Measurements from ENCODE around the gene OR5F1. TPM values are rescaled to one million over a fixed set of nuclear protein-coding genes. Genes with fewer than 3 reads are reported as not detected.

The OR5F1 gene
- not detected in 2 replicates for polyA plus RNA-seq (2014; cell fraction: cytosol; rRNA removed)
- polyA plus RNA-seq (2014; cell fraction: nucleus; rRNA removed): not detected in 2 replicates

DNA sequence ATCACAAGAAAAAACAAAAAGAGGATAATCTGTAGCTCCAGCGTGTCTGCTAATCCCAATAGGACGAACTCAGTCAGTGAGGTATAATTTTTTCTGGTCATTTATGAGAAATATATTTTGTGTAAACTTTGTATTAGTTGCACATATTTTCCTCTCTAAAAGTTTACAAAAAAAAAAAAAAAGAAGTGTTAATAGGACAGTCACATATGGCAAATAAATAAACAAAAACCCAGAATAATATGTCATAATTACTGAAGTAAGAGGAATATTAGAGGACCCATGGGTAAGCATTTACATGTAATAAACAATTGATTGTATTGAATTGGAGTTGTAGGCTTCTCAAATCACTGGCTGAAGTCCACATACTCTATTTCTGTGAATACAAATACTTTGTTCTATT lies at the start of gene OR5F1:
OR5F1 (minus strand) TSS at position 101 of the 400 bp plus-strand sequence; CDS start at position 101, 0 bp downstream.
- DNase-seq (ENCODE audit: low spot score): no peak

DNA sequence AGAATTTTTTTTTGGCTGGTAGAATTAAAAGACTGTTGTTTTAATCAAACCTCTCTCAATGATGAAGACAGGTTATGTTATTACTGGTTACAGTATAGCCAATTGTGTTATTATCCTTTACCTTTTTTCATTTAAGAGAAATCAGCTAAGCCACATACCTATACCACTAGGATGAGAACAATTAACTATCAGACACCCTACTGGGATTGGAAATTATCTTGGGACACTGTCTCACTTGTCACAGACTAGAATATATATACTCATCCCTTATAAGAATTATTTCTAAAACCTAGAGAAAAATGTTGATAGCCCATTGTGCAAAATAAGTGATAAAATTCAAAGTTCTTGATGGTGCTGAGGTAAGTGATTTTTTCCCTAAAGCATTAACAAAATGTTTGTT lies 32.9 kb upstream of the OR5F1 start, which contains the start of gene OR5AS1:
OR5AS1 (plus strand) TSS at position 301 of the 400 bp plus-strand sequence. CDS start 2,765 bp downstream, outside the sequence.
- no peak for DNase-seq (ENCODE audit: low spot score)

DNA sequence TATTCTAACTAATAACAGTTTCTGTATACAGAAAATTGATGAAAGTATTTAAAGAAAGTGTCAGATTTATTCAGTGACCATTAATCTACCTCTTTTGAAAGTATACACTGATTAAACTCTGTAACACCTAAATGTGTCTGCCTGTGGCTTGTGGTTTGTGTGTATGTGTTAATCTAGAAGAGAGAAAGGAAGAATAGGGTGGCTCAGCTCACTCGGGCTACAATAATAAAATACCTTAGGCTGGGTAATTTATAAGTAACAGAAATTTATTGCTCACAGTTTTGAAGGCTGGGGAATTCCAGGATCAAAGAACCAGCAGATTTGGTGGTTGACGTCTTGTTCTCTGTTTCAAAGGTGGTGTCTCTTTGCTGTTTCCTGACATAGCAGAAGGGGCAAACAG lies 19.4 kb upstream of the OR5F1 start:
- DNase-seq (ENCODE audit: low spot score): no peak

DNA sequence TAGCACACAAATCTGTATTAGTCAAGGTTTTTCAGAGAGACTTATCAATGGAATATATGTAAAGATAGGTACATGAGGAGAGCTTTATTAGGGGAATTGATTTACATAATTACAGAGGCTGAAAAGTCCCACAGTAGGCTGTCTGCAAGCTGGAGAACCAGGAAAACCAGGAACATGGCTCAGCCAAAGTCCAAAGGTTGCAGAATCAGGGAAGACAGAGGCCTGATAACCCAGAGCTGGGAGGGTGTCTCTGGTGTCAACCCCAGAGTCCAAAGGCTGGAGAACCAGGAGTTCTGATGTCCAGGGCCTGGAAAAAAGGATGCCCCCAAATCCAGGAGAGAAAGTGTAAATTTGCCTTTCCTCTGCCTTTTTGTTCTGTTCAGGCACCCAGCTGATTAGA lies 16.3 kb upstream of the OR5F1 start:
- DNase-seq (ENCODE audit: low spot score): no peak

DNA sequence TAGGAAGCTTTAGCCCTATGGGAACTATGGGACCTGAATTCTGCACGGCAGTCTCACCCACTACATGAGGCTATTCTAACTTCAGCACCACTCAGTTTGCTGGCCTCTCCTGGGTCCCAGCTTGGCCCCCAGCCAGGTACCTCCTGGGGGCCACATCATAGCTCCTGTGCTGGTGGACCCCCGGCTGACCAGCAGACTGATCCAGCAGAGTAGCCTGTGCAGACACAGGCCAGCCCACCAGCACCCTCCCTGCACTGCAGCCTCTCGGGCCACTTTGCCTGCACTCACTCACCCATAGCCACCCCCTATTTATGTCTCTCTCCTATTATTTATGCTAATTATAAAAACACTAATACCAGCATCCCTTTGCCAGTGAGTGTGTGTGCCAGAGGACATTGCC lies 23.5 kb downstream of the OR5F1 start:
- no peak for DNase-seq (ENCODE audit: low spot score)

DNA sequence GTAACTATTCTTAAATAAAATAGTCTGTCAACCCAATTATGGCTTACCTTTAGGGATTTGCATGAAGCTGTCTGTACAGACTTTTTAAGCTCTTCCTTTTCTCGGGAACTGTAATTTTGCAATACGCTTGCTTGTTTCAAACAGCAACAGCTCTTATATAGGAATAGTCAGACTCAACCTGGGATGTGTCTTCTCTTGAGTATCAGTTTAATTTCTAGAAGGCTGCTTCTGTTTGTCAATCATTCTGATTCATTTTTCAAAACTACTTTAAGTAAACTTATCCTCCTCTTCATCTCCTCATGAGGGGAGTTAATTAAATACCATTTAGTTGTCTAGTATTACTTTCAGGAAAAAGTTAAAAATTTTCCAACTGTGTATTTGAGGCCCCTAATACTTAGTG lies 24.6 kb downstream of the OR5F1 start, which contains the start of gene OR10AG1:
OR10AG1 (minus strand) TSS at position 101 of the 400 bp plus-strand sequence; CDS start at position 63, 38 bp downstream.
- DNase-seq (ENCODE audit: low spot score): no peak

DNA sequence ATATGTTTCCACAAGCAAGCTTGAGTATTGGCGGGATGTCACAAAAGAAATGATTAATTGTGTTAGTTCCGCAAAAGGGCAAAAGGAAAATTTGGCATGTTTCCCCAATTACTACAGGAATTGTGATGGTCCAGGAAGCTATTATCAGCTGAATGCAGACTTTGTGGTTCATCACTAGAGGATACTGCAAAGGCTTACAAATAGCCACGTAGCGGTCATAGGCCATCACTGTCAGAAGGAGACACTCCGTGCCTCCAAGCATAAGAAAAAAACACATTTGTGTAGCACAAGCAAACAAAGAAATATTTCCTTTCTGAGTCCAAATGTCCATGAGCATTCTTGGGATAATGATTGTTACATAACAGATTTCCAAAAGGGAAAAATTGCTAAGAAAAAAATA lies 26.5 kb downstream of the OR5F1 start:
- DNase-seq (ENCODE audit: low spot score): no peak

DNA sequence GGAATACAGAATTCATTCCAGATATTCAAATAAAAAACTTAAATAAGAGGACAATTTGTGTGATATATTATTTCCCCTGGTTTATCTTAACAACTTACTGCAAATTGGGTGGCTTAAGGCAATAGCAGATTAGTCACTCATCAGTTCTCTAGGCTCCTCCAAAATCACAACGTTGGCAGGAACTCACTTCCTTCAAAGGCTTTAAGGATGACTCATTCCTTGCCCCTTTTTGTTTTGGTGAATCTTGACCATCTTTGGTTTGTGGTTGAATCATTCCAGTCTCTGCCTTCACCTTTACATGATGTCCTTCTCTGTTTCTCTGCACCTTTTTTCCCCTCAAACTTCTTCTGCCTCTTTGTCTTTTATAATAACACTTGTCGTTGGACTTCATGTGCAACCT lies 28.0 kb downstream of the OR5F1 start:
- no peak for DNase-seq (ENCODE audit: low spot score)

DNA sequence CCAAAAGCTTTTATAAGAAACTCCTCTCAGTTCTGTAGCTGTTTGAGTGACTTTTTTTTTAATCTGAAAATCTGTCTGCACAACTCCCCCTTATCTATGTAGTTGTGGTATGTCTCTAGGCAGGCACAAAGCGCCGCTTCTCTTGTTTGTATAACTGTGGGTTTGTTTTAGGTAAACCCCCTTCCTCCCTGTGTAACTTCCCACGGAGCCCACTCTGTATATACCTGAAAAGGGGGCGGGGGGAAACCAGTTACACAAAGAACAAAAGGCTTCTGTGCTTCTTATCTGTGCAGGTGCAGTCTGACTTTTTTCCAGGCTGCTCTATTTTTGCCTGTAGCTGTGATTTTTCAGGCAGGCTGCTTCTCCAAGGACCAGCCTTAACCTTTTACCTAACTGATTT lies 37.9 kb downstream of the OR5F1 start:
- DNase-seq (ENCODE audit: low spot score): no peak

DNA sequence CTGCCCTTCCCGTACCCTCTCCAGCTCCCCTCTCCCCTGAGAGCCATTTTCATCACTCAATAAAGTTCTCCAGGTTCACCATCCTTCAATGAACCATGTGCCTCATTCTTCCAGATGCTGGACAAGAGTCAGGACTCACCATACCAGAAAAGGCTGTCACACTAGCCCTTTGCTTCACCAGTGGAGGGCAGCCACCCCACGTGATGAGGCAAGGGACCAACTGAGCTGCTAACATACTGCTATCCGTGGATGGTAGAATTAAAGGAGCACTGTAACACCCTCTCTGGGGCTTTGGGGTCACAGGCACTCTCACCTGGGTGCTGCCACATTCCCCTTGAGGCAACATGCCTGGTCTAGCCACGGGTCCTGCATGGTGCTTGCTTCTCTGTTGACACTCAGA lies 45.1 kb downstream of the OR5F1 start:
- no peak for DNase-seq (ENCODE audit: low spot score)

All from SK-N-DZ (cell line).